Neural cell (in vitro differentiated cells): ENCODE results near the gene SSR2. TPM values are rescaled to one million over a fixed set of nuclear protein-coding genes. Genes with fewer than 3 reads are reported as not detected.

Experiments
- H2AFZ ChIP-seq: fragments of 200-600, 300-800 bp; sonication (generic), shearing (Covaris generic); 2 replicates; pipeline ENCODE4 v1.6.0; 2014; ENCODE audit warnings: low read depth, mild to moderate bottlenecking, antibody characterized with exemption, low read length, moderate library complexity
- H3F3A ChIP-seq: fragments of 200-600 bp; shearing (Covaris generic); 2 replicates; pipeline ENCODE4 v1.6.1; 2016; ENCODE audit warnings: mild to moderate bottlenecking, moderate library complexity, mixed read lengths, antibody characterized with exemption, low read length; ENCODE audit not compliant: insufficient read depth, poor library complexity, severe bottlenecking
- H3K27ac ChIP-seq: fragments of 200-600, 300-800 bp; sonication (generic), shearing (Covaris generic); 2 replicates; pipeline ENCODE4 v1.5.1; 2014; ENCODE audit warnings: mild to moderate bottlenecking, low read length, moderate library complexity
- H3K27me3 ChIP-seq: fragments of 300-800, 200-600 bp; sonication (generic), shearing (Covaris generic); 2 replicates; pipeline ENCODE4 v1.6.0; 2014; ENCODE audit warnings: mild to moderate bottlenecking, low read depth, low read length, moderate library complexity; ENCODE audit not compliant: insufficient read depth
- H3K36me3 ChIP-seq: fragments of 300-800, 200-600 bp; sonication (generic), shearing (Covaris generic); 2 replicates; pipeline ENCODE4 v1.5.1; 2014; ENCODE audit warnings: mild to moderate bottlenecking, antibody characterized with exemption, low read length, moderate library complexity; ENCODE audit not compliant: insufficient read depth
- H3K4me2 ChIP-seq: fragments of 300-800, 200-600 bp; sonication (generic), shearing (Covaris generic); 2 replicates; pipeline ENCODE4 v1.6.0; 2014; ENCODE audit warnings: mild to moderate bottlenecking, low read length
- H3K4me3 ChIP-seq: fragments of 300-800, 200-600 bp; sonication (generic), shearing (Covaris generic); 2 replicates; pipeline ENCODE4 v1.5.1; 2014; ENCODE audit warnings: mild to moderate bottlenecking, low read length, moderate library complexity
- H3K79me2 ChIP-seq: fragments of 200-600 bp; shearing (Covaris generic); replicated peaks from 2 replicates; pipeline ENCODE4 v1.6.0; 2014; ENCODE audit warnings: mild to moderate bottlenecking, low read length, moderate library complexity; ENCODE audit not compliant: insufficient read depth
- H3K9ac ChIP-seq: fragments of 300-800, 200-600 bp; sonication (generic), shearing (Covaris generic); 2 replicates; pipeline ENCODE4 v1.6.1; 2016; ENCODE audit warnings: mild to moderate bottlenecking, low read length, mixed read lengths
- H3K9me2 ChIP-seq: fragments of 200-600 bp; shearing (Covaris generic); 2 replicates; pipeline ENCODE4 v1.6.1; 2016; ENCODE audit warnings: mild to moderate bottlenecking, low read length, mixed read lengths; ENCODE audit not compliant: insufficient read depth
- H3K9me3 ChIP-seq: fragments of 200-600, 300-800 bp; sonication (generic), shearing (Covaris generic); 2 replicates; pipeline ENCODE4 v1.6.1; 2016; ENCODE audit warnings: mild to moderate bottlenecking, mixed run types, low read length, moderate library complexity, mixed read lengths
- H4K20me1 ChIP-seq: fragments of 200-600 bp; shearing (Covaris generic); 2 replicates; pipeline ENCODE4 v1.6.1; 2016; ENCODE audit warnings: mild to moderate bottlenecking, mixed run types; ENCODE audit not compliant: insufficient read depth
- CTCF ChIP-seq: fragments of 450-650 bp; IDR thresholded peaks from 2 replicates; pipeline ENCODE4 v1.5.1; 2014; ENCODE audit warnings: antibody characterized with exemption, mild to moderate bottlenecking, moderate library complexity; ENCODE audit not compliant: poor library complexity, severe bottlenecking
- EP300 ChIP-seq: fragments of 450-650 bp; conservative IDR thresholded peaks from 2 replicates; pipeline ENCODE4 v1.6.1; 2014; ENCODE audit warnings: antibody characterized with exemption, mild to moderate bottlenecking, moderate library complexity; ENCODE audit not compliant: poor library complexity, severe bottlenecking
- EZH2 ChIP-seq: fragments of 200-600, 300-800 bp; shearing (Covaris generic), sonication (generic); IDR thresholded peaks from 2 replicates; pipeline ENCODE4 v1.6.1; 2014; ENCODE audit warnings: antibody characterized with exemption, low read length, borderline replicate concordance, mild to moderate bottlenecking; ENCODE audit not compliant: insufficient read depth, poor library complexity, severe bottlenecking
- MXI1 ChIP-seq: fragments of 450-650 bp; conservative IDR thresholded peaks from 2 replicates; pipeline ENCODE4 v1.6.1; 2014; ENCODE audit warnings: antibody characterized with exemption, mild to moderate bottlenecking; ENCODE audit not compliant: poor library complexity, severe bottlenecking
- POLR2AphosphoS5 ChIP-seq: IDR thresholded peaks from 2 replicates; pipeline ENCODE4 v1.6.1; 2012
- RAD21 ChIP-seq: fragments of 450-650 bp; conservative IDR thresholded peaks from 2 replicates; pipeline ENCODE4 v1.6.1; 2014; ENCODE audit warnings: antibody characterized with exemption, mild to moderate bottlenecking, moderate library complexity
- REST ChIP-seq: IDR thresholded peaks from 2 replicates; pipeline ENCODE4 v1.6.1; 2012; ENCODE audit warnings: borderline replicate concordance
- SMC3 ChIP-seq: fragments of 450-650 bp; conservative IDR thresholded peaks from 2 replicates; pipeline ENCODE4 v1.6.1; 2014; ENCODE audit warnings: antibody characterized with exemption, mild to moderate bottlenecking, moderate library complexity; ENCODE audit not compliant: poor library complexity
- TAF1 ChIP-seq: IDR thresholded peaks from 2 replicates; pipeline ENCODE4 v1.6.1; 2012; ENCODE audit warnings: low read depth
- polyA plus RNA-seq: library from polyadenylated mRNA; depleted of rRNA; stranded (reverse); fragments of >200 nt; gene quantifications from 2 replicates; pipeline ENCODE4 v1.2.3, GENCODE V29; 2014

The SSR2 gene
- polyA plus RNA-seq, 1 donor from 2014 or later, result 473 TPM

- Histone ChIP-seq H3K27ac (no peak overlapping the region), H3K9me3 (no peaks in the 10 kb centered on the region), H2AFZ (no peak overlapping the region), H3F3A (no peaks in the 10 kb centered on the region), H4K20me1 (no peaks in the 10 kb centered on the region), H3K27me3 (no peaks in the 10 kb centered on the region), H3K4me3 (no peak overlapping the region), H3K9ac (no peak overlapping the region), H3K9me2 (no peaks in the 10 kb centered on the region), H3K4me2 (no peak overlapping the region), H3K36me3 (peaks cover 10% of the 10 kb centered on the region), H3K79me2 (peaks cover 5% of the 10 kb centered on the region)
- TF ChIP-seq MXI1, result no peak
- no peak for TF ChIP-seq EZH2
- TF ChIP-seq CTCF, result no peak
- no peak for TF ChIP-seq SMC3
- TF ChIP-seq EP300, result no peak
- TF ChIP-seq REST, result no peak
- no peak for TF ChIP-seq RAD21
- no peak for TF ChIP-seq TAF1
- no peak for TF ChIP-seq POLR2AphosphoS5
Observed at GRCh38 chr1:155964193-155964592, 56.6 kb downstream of the SSR2 start.

GRCh38 chr1:155962599-155963211 is 58.0 kb downstream of the SSR2 start:
- H3F3A ChIP-seq, result no peaks in the 10 kb centered on the region
- no peaks in the 10 kb centered on the region for H3K9me3 ChIP-seq
- no peaks in the 10 kb centered on the region for H4K20me1 ChIP-seq
- H2AFZ ChIP-seq, result no peak overlapping the region
- TF ChIP-seq REST, result no peak
- TF ChIP-seq MXI1, result no peak
- TF ChIP-seq CTCF, result no peak
- TF ChIP-seq EZH2, result no peak
- TF ChIP-seq SMC3, result no peak
- no peak for TF ChIP-seq RAD21
- TF ChIP-seq TAF1, result no peak
- no peak for TF ChIP-seq POLR2AphosphoS5
- no peak for TF ChIP-seq EP300
- no peak overlapping the region for H3K4me2 ChIP-seq
- H3K9me2 ChIP-seq, result no peaks in the 10 kb centered on the region
- no peak overlapping the region for H3K9ac ChIP-seq
- no peak overlapping the region for H3K27ac ChIP-seq
- H3K4me3 ChIP-seq, result no peak overlapping the region
- H3K79me2 ChIP-seq, result peaks cover under 1% of the 10 kb centered on the region
- H3K36me3 ChIP-seq, result peaks cover 4% of the 10 kb centered on the region
- no peaks in the 10 kb centered on the region for H3K27me3 ChIP-seq
